ENCODE results near the gene RETSAT. TPM values are rescaled to one million over a fixed set of nuclear protein-coding genes. Genes with fewer than 3 reads are reported as not detected.

The RETSAT gene
- total and polyA plus RNA-seq, 2 of the 13 experiments (the other 11 are each of a cell fraction or from before 2014, with no cell fraction given) = 46.7 to 61.0 TPM

DNA sequence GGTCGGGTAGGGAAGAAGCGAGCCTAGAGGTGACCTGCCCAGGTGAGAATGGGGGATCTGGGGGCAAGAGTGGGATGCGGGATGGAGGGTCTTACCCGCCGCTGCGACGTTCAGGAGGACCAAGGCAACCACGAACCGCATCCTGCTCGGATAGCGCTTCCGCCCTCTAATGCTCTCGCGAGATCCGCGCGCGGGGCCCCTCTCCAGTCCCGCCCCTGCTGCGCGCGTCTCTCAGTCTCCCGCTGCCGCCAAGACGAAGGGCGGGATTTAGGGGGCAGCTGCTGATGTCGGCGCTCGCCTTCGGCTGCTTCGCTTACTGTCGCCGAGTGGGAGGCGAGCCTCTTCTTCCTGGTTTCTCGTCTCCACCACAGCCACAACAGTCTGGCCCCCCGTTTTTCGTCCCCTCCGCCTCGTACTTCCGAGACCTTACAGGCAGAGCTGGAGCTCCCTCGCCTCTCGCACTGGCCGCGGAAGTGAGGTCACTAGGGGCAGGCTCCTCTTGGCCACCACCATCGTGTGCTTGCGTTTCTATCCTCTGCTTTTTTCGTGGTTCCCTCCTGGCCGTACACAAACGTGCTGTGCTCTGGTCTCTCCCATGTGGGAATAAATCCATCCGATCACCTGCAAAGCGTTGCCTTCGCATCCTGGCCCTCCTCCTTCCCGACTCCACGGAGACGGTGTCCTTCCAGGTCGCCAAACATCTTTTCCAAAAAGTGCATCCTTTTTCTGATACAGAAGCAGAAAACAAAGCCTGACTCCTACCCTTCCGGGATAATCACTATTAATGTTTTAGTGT lies 26.3 kb downstream of the RETSAT start, which contains the start of gene TGOLN2 (continued):
- TF ChIP-seq HMGXB3 (CRISPR knock-in tag; IDR thresholded peaks at IDR 0.05; ENCODE audit: borderline replicate concordance) (peak; percentile 90), ZNF121 (CRISPR knock-in tag; IDR thresholded peaks at IDR 0.05) (peak; percentile 48; the same call in 1 of the 2 replicates), ZNF441 (CRISPR knock-in tag; IDR thresholded peaks at IDR 0.05; ENCODE audit: borderline replicate concordance) (peak; percentile 83), ELK4 (CRISPR knock-in tag; IDR thresholded peaks at IDR 0.05; ENCODE audit: borderline replicate concordance) (peak; percentile 89; the same call in 1 of the 2 replicates), FOXM1 (CRISPR knock-in tag; IDR thresholded peaks at IDR 0.05) (peak; percentile 72; the same call in 1 of the 2 replicates), ZNF773 (CRISPR knock-in tag; IDR thresholded peaks at IDR 0.05; ENCODE audit: borderline replicate concordance) (peak; percentile 95; the same call in 1 of the 2 replicates), ZNF557 (CRISPR knock-in tag; IDR thresholded peaks at IDR 0.05) (peak; percentile 96), ZNF24 (IDR thresholded peaks at IDR 0.05) (no peak), ZNF562 (CRISPR knock-in tag; IDR thresholded peaks at IDR 0.05; ENCODE audit: borderline replicate concordance) (no peak), ASH2L (IDR thresholded peaks at IDR 0.05; ENCODE audit: insufficient read length, low read depth, low read length) (peak; percentile 92)
- TF ChIP-seq, protein P1, sequence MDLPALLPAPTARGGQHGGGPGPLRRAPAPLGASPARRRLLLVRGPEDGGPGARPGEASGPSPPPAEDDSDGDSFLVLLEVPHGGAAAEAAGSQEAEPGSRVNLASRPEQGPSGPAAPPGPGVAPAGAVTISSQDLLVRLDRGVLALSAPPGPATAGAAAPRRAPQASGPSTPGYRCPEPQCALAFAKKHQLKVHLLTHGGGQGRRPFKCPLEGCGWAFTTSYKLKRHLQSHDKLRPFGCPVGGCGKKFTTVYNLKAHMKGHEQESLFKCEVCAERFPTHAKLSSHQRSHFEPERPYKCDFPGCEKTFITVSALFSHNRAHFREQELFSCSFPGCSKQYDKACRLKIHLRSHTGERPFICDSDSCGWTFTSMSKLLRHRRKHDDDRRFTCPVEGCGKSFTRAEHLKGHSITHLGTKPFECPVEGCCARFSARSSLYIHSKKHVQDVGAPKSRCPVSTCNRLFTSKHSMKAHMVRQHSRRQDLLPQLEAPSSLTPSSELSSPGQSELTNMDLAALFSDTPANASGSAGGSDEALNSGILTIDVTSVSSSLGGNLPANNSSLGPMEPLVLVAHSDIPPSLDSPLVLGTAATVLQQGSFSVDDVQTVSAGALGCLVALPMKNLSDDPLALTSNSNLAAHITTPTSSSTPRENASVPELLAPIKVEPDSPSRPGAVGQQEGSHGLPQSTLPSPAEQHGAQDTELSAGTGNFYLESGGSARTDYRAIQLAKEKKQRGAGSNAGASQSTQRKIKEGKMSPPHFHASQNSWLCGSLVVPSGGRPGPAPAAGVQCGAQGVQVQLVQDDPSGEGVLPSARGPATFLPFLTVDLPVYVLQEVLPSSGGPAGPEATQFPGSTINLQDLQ (CRISPR knock-in tag; IDR thresholded peaks at IDR 0.05) = peak; percentile 96
- TF ChIP-seq, protein P2, sequence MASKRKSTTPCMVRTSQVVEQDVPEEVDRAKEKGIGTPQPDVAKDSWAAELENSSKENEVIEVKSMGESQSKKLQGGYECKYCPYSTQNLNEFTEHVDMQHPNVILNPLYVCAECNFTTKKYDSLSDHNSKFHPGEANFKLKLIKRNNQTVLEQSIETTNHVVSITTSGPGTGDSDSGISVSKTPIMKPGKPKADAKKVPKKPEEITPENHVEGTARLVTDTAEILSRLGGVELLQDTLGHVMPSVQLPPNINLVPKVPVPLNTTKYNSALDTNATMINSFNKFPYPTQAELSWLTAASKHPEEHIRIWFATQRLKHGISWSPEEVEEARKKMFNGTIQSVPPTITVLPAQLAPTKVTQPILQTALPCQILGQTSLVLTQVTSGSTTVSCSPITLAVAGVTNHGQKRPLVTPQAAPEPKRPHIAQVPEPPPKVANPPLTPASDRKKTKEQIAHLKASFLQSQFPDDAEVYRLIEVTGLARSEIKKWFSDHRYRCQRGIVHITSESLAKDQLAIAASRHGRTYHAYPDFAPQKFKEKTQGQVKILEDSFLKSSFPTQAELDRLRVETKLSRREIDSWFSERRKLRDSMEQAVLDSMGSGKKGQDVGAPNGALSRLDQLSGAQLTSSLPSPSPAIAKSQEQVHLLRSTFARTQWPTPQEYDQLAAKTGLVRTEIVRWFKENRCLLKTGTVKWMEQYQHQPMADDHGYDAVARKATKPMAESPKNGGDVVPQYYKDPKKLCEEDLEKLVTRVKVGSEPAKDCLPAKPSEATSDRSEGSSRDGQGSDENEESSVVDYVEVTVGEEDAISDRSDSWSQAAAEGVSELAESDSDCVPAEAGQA (IDR thresholded peaks at IDR 0.05; ENCODE audit: low read depth) = peak; percentile 79
- TF ChIP-seq, protein P2 (CRISPR knock-in tag; IDR thresholded peaks at IDR 0.05; ENCODE audit: borderline replicate concordance) = peak; percentile 95

Measured in HepG2 (cell line).